GM18868 (cell line): ENCODE data around the gene NSMCE1.
"Not testable (repeated sequence)": the region's sequence is repeated elsewhere in the genome, so short reads cannot be mapped to it uniquely, and the experiment has no call there.

Source experiments
- ATAC-seq: cut with Tn5 transposase; IDR thresholded peaks from one replicate; pipeline ENCODE4 v1.9.1; 2021; ENCODE audit warnings: mild to moderate bottlenecking, moderate library complexity; ENCODE audit not compliant: unreplicated experiment

The NSMCE1 gene

GRCh38 chr16:27303256-27304100 is 34.9 kb upstream of the NSMCE1 start:
- ATAC-seq, result no peak

GRCh38 chr16:27302126-27302525 is 33.6 kb upstream of the NSMCE1 start:
- no peak for ATAC-seq

GRCh38 chr16:27301236-27301861 is 32.8 kb upstream of the NSMCE1 start:
- ATAC-seq, result peak; percentile 79

- ATAC-seq, result no peak
Measured at GRCh38 chr16:27298132-27298531, 29.6 kb upstream of the NSMCE1 start.

GRCh38 chr16:27293343-27293742 is 24.8 kb upstream of the NSMCE1 start:
- ATAC-seq, result no peak

GRCh38 chr16:27291722-27292240 is 23.2 kb upstream of the NSMCE1 start:
- no peak for ATAC-seq

- ATAC-seq, result no peak
Measured at GRCh38 chr16:27291106-27291505, 22.5 kb upstream of the NSMCE1 start.

GRCh38 chr16:27290562-27290961 is 22.0 kb upstream of the NSMCE1 start:
- no peak for ATAC-seq

GRCh38 chr16:27289669-27290068 is 21.1 kb upstream of the NSMCE1 start:
- ATAC-seq, result no peak

- not testable (repeated sequence) for ATAC-seq
Measured at GRCh38 chr16:27288313-27288712, 19.7 kb upstream of the NSMCE1 start.

GRCh38 chr16:27287887-27288286 is 19.3 kb upstream of the NSMCE1 start:
- ATAC-seq, result no peak

- ATAC-seq, result no peak
Measured at GRCh38 chr16:27287051-27287811, 18.7 kb upstream of the NSMCE1 start.

GRCh38 chr16:27286451-27286850 is 17.9 kb upstream of the NSMCE1 start:
- ATAC-seq, result no peak

- ATAC-seq, result peak; percentile 34
Measured at GRCh38 chr16:27285676-27286196, 17.2 kb upstream of the NSMCE1 start.

GRCh38 chr16:27284865-27285675 is 16.5 kb upstream of the NSMCE1 start:
- ATAC-seq, result peak; percentile 62

- no peak for ATAC-seq
Measured at GRCh38 chr16:27281243-27281642, 12.7 kb upstream of the NSMCE1 start.

GRCh38 chr16:27275394-27275793 is 6.8 kb upstream of the NSMCE1 start:
- ATAC-seq, result no peak

GRCh38 chr16:27274424-27274874 is 5.9 kb upstream of the NSMCE1 start:
- not testable (repeated sequence) for ATAC-seq

- ATAC-seq, result peak; percentile 68
Measured at GRCh38 chr16:27273670-27274423, 5.3 kb upstream of the NSMCE1 start.

- ATAC-seq, result no peak
Measured at GRCh38 chr16:27273330-27273669, 4.7 kb upstream of the NSMCE1 start.
